B cell (primary cell): ENCODE measurements around the gene RASA2. TPM values are rescaled to one million over a fixed set of nuclear protein-coding genes. Genes with fewer than 3 reads are reported as not detected.

ENCODE experiments used
- ATAC-seq: fragments of 200-7000 bp; cut with Tn5 transposase; one replicate; pipeline ENCODE4 v1.10.0; 2021; ENCODE audit warnings: low read depth, mild to moderate bottlenecking, moderate number of reproducible peaks, moderate library complexity
- CTCF ChIA-PET: fragments of 350-600 bp; sonication (Branson Sonifier 250); formaldehyde crosslinking; loops from one replicate; lab custom pipeline; 2021; ENCODE audit warnings: antibody characterized with exemption, inconsistent platforms; lab: Charles Lee
- POLR2A ChIA-PET: fragments of 350-600 bp; sonication (Branson Sonifier 250); formaldehyde crosslinking; loops from one replicate; lab custom pipeline; 2021; ENCODE audit warnings: antibody characterized with exemption; lab: Charles Lee
- DNase-seq: peaks from one replicate; pipeline ENCODE4 v3.0.0; 2013
- H2AFZ ChIP-seq: 2 replicates; pipeline ENCODE4 v1.6.1; 2012; ENCODE audit warnings: mild to moderate bottlenecking, low read depth, low read length; ENCODE audit not compliant: insufficient read depth, poor library complexity, severe bottlenecking
- H3K27ac ChIP-seq, 2 donors: 1 replicate in 1 of 2; 2 replicates in 1 of 2; pipeline ENCODE4 v1.5.1; 2012 to 2013; ENCODE audit warnings: low read length in 2 of 2, mild to moderate bottlenecking in 2 of 2, moderate library complexity in 1 of 2
- H3K27me3 ChIP-seq, 4 experiments: fragments of 200-600 bp in 1 of 4; sonication (generic) in 1 of 4; replicated peaks in 1 of 4; 1 replicate in 2 of 4; 2 replicates in 2 of 4; pipeline versions ENCODE4 v1.6.1 to v1.7.0; 2013 to 2016; ENCODE audit warnings: low read length in 3 of 4, mild to moderate bottlenecking in 2 of 4, mixed read lengths in 1 of 4, moderate library complexity in 1 of 4; ENCODE audit not compliant: insufficient read depth in 4 of 4, control insufficient read depth in 3 of 4; ENCODE audit errors: control extremely low read depth in 1 of 4
- H3K36me3 ChIP-seq, 2 experiments: replicated peaks in 1 of 2; 1 replicate in 1 of 2; 2 replicates in 1 of 2; pipeline versions ENCODE4 v1.6.1 to v1.7.1; 2013; ENCODE audit warnings: low read length in 1 of 2; ENCODE audit not compliant: insufficient read depth in 2 of 2, control insufficient read depth in 1 of 2; ENCODE audit errors: control extremely low read depth in 1 of 2, extremely low read depth in 1 of 2
- H3K4me1 ChIP-seq, 2 donors: fragments of 200-600 bp in 1 of 2; sonication (generic) in 1 of 2; 1 replicate in 1 of 2; 2 replicates in 1 of 2; pipeline versions ENCODE4 v1.5.1 to v1.6.1; 2013 to 2017; ENCODE audit warnings: low read length in 2 of 2; ENCODE audit not compliant: control insufficient read depth in 2 of 2, insufficient read depth in 2 of 2
- H3K4me2 ChIP-seq: replicated peaks from 2 replicates; pipeline ENCODE3; 2012; ENCODE audit warnings: mild to moderate bottlenecking, low read depth, low read length; ENCODE audit not compliant: poor library complexity, severe bottlenecking
- H3K4me3 ChIP-seq, 5 experiments: fragments of 200-600 bp in 1 of 5; sonication (generic) in 1 of 5; 1 replicate in 3 of 5; 2 replicates in 2 of 5; pipeline versions ENCODE4 v1.5.1 to v1.7.0; 2011 to 2016; ENCODE audit warnings: low read length in 4 of 5, mild to moderate bottlenecking in 4 of 5, low read depth in 2 of 5, control low read depth in 1 of 5, moderate library complexity in 1 of 5; ENCODE audit not compliant: insufficient read depth in 1 of 5; ENCODE audit errors: control extremely low read depth in 1 of 5, extremely low read depth in 1 of 5
- H3K79me2 ChIP-seq: fragments of 200-600 bp; sonication (generic); one replicate; pipeline ENCODE4 v1.6.0; 2016; ENCODE audit warnings: low read length; ENCODE audit not compliant: control insufficient read depth, insufficient read depth
- H3K9ac ChIP-seq: fragments of 200-600 bp; sonication (generic); 2 replicates; pipeline ENCODE4 v1.6.1; 2017; ENCODE audit warnings: mild to moderate bottlenecking, low read length, moderate library complexity
- H3K9me3 ChIP-seq, 3 donors: one replicate each; pipeline versions ENCODE4 v1.6.1 to v1.7.1; 2013; ENCODE audit warnings: low read length in 2 of 3; ENCODE audit not compliant: control insufficient read depth in 2 of 3, insufficient read depth in 1 of 3; ENCODE audit errors: control extremely low read depth in 1 of 3
- H4K20me1 ChIP-seq: 2 replicates; pipeline ENCODE4 v1.6.0; 2012; ENCODE audit warnings: mild to moderate bottlenecking, low read length; ENCODE audit not compliant: insufficient read depth, control insufficient read depth, poor library complexity, severe bottlenecking
- H3K27ac Mint-ChIP-seq: one replicate; pipeline ENCODE4 v1.8.0; 2021; ENCODE audit warnings: mixed read lengths
- H3K27me3 Mint-ChIP-seq: one replicate; pipeline ENCODE4 v1.8.0; 2021; ENCODE audit warnings: mixed read lengths
- H3K4me1 Mint-ChIP-seq: one replicate; pipeline ENCODE4 v1.8.0; 2021; ENCODE audit warnings: mixed read lengths
- H3K4me3 Mint-ChIP-seq: one replicate; pipeline ENCODE4 v1.8.0; 2021; ENCODE audit warnings: mixed read lengths
- H3K9me3 Mint-ChIP-seq: one replicate; pipeline ENCODE4 v1.8.0; 2022; ENCODE audit warnings: mixed read lengths; ENCODE audit not compliant: insufficient read depth
- CTCF ChIP-seq: fragments of 200-600 bp; IDR thresholded peaks from one replicate; pipeline ENCODE4 v1.8.0; 2022; ENCODE audit warnings: antibody characterized with exemption, mild to moderate bottlenecking
- EZH2 ChIP-seq: IDR thresholded peaks from 2 replicates; pipeline ENCODE4 v1.6.1; 2012; ENCODE audit warnings: borderline replicate concordance, low read depth, mild to moderate bottlenecking, moderate library complexity, low read length; ENCODE audit not compliant: insufficient read depth, poor library complexity, severe bottlenecking
- WGBS: methylation state at CpG from one replicate; pipeline ENCODE4 v1.1.5; 2013; ENCODE audit warnings: missing lambda C conversion rate; ENCODE audit not compliant: insufficient coverage; 5-methylcytosine and 5-hydroxymethylcytosine counted together
- intact Hi-C: fragments of 100-400 bp; cut with micrococcal nuclease; formaldehyde crosslinking; loops from one replicate; pipeline ENCODE4 v1.10.0; 2022
- polyA plus RNA-seq: library from polyadenylated mRNA; depleted of rRNA; stranded (reverse); fragments of >200 nt; gene quantifications from 2 replicates; pipeline ENCODE4 v1.2.3, GENCODE V29; 2012
- total RNA-seq, 2 donors: library from RNA; stranded (reverse); fragments of 120-200 nt in 1 of 2; gene quantifications; 1 replicate in 1 of 2; 2 replicates in 1 of 2; pipeline versions ENCODE4 v1.2.3 to v1.2.4, GENCODE V29; 2013 to 2022

RASA2 gene
- total and polyA plus RNA-seq, 2 donors (not counting 1 experiment from before 2014, with no cell fraction given) = 12.3 to 47.7 TPM

DNA sequence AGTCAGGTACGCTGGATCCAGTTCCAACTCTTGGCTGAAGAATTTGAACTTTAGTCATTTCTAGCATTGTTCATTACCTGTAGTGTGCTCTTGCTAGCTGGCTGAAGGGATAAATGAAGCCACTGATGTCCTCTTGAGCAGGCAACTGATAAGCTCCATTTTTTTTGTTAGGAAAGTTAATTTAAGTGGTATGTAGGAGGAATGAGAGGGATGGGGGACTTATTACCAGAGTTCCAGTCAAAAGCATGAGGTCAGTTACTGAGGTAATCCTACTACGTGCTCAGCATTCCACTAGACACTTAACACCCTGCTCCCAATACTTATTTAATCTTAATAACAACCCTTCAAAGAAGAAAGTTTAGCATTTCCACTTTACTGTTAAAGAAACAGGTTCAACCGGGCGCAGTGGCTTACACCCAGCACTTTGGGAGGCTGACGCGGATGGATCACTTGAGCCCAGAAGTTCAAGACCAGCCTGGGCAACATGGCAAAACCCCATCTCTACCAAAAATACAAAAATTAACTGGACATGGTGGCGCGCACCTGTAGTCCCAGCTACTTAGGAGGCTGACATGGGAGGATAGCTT is 2.0 kb upstream of the RASA2 start:
- H3K4me1 Mint-ChIP-seq = peaks cover 49% of the 10 kb centered on the region
- Histone ChIP-seq H2AFZ (no peak overlapping the region), H4K20me1 (peaks cover 5% of the 10 kb centered on the region), H3K36me3 (peaks cover 1 to 5% of the 10 kb centered on the region in 2 experiments), H3K4me3 (no peak overlapping the region), H3K27me3 (no peaks in the 10 kb centered on the region), H3K27ac (peak overlapping the region in 1 of 2 donors; percentile 62), H3K9ac (no peak overlapping the region), H3K79me2 (peaks cover 26% of the 10 kb centered on the region), H3K9me3 (peaks cover 0 to 4% (median 0%) of the 10 kb centered on the region in 3 donors), H3K4me2 (no peak overlapping the region), H3K4me1 (peaks cover 33 to 38% of the 10 kb centered on the region in 2 donors)
- no peak for DNase-seq
- POLR2A ChIA-PET = no interaction called here
- no peak for TF ChIP-seq CTCF
- TF ChIP-seq EZH2 = no peak
- 94% methylated on average over 3 of the region's 8 CpGs for WGBS
- no peaks in the 10 kb centered on the region for H3K27me3 Mint-ChIP-seq
- no peak overlapping the region for H3K27ac Mint-ChIP-seq
- CTCF ChIA-PET = interaction anchor here (1.0 to 2.0 kb wide), 2 partner anchors 14 to 23 kb away, joined by 3 to 5 read pairs; no protein-coding TSS in a partner anchor
- H3K4me3 Mint-ChIP-seq = peak overlapping the region; percentile 24
- no peak for ATAC-seq
- intact Hi-C loops = loop anchor here (1.0 to 5.0 kb wide), 4 partner anchors 24 to 963 kb away; partner anchors contain the start of genes RNF7 and XRN1
- no peaks in the 10 kb centered on the region for H3K9me3 Mint-ChIP-seq
